Measurements from ENCODE around the gene ZNF487. TPM values are rescaled to one million over a fixed set of nuclear protein-coding genes. Genes with fewer than 3 reads are reported as not detected.
"Not testable (repeated sequence)": the region's sequence is repeated elsewhere in the genome, so short reads cannot be mapped to it uniquely, and the experiment has no call there.

Gene ZNF487
- total RNA-seq, 1 donor: 9.7 TPM

DNA sequence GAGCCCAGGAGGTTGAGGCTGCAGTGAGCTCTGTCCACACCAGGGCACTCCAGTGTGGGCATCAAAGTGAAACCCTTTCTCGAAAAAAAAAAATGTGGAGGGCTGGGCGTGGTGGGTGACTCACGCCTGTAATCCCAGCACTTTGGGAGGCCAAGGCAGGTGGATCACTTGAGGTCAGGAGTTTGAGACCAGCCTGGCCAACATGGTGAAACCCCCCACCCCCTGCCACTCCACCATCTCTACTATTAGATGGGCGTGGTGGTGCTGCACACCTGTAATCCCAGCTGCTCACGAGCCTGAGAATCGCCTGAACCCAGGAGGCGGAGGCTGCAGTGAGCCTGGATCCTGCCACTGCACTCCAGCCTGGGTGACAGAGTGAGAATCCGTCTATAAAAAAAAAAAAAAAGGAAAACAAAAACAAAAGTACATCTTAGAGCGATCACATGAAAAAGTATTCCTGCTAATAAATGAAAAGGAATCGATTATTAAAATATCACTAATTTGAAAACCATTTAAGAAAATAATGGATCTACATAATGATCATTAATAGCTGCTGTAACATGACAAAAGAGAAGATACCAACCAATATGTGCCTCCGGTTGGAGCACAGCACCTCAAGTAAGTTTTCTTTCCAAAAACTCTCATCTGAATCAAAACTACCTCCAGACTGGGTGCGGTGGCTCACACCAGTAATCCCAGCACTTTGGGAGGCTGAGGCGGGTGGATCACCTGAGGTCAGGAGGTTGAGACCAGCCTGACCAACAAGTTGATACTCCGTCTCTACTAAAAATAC, 32.8 kb upstream of the ZNF487 start:
- no peak for DNase-seq (ENCODE audit: low read depth in 2 of 3, low spot score in 2 of 3)

DNA sequence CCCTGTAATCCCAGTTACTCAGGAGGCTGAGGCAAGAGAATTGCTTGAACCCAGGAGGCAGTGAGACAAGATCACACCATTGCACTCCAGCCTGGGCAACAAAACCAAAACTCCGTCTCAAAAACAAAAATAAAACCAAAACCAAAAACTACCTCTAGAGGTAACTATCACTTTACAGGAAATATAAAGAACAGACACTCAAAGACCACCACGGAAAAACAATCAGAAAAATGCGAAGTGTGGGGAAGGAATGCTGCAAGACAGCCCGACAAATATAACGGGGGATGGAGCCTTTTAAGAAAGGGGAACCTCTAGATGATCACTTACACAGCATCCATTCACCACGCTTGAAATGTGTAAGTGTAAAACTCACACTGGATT, 32.2 kb upstream of the ZNF487 start:
- peak in 1 of 3 donors; percentile 39 for DNase-seq (ENCODE audit: low read depth in 2 of 3, low spot score in 2 of 3)

DNA sequence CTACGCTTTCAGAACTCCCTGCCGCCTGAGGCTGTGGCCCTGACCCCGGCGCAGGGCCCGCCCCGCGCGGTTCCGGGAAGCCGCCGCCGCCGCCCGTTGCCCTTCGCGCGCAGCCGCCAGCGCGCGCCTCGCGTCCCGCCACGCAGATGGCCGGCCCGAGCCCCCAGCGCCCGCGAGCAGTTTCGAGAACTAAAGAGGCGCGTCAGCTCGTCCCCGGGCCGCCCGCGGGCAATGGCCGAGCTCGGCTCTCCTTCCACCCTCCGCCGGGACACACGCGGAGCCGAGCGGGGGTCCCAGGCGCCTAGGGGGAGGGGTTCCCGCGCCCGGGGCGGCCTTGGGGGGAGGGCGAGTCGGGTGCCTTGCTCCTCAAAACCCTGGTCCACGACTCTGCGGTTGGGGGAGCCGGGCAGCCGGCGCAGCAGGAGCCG, 29.7 kb upstream of the ZNF487 start:
- DNase-seq (ENCODE audit: low read depth in 2 of 3, low spot score in 2 of 3): peak in 2 of 3 donors; percentile 39 to 42

DNA sequence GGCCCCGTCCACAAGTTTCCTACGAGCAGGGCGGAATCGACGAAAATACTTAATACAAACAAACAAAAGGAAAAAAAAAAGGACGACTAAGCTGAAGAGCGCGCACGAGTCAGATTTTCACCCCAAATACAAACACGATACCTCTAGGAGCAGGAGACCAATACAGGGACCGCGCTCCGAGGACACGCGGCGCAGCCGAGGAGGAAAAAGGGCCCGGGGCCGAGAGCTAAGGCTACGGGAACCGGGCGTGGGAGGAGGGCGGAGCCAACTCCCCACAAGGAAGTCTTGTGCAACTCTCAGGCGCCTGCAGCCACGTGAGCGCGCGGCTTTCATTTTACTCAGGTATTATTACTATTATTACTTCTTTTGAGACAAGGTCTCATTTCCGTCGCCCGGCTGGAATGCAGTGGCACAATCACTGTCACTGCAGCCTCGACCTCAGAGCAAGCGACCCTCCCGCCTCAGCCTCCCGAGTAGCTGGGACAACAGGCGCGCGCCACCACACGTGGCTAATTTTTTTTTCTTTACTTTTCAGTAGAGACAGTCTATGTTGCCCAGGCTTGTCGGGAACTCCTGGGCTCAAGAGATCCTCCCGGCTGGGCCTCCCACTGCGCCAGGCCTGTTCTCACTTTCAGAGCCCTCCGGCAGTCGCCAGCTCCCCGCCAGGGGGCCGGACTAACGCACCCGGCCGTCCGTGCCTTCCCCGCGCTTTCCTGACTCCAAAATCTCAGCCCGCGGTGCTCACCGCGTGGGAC, 29.2 kb upstream of the ZNF487 start:
- peak; percentile 71 to 90 (median 89) for DNase-seq (ENCODE audit: low read depth in 2 of 3, low spot score in 2 of 3)

- DNase-seq (ENCODE audit: low read depth in 2 of 3, low spot score in 2 of 3): no peak
Observed at GRCh38 chr10:43408331-43408709, 28.6 kb upstream of the ZNF487 start.

DNA sequence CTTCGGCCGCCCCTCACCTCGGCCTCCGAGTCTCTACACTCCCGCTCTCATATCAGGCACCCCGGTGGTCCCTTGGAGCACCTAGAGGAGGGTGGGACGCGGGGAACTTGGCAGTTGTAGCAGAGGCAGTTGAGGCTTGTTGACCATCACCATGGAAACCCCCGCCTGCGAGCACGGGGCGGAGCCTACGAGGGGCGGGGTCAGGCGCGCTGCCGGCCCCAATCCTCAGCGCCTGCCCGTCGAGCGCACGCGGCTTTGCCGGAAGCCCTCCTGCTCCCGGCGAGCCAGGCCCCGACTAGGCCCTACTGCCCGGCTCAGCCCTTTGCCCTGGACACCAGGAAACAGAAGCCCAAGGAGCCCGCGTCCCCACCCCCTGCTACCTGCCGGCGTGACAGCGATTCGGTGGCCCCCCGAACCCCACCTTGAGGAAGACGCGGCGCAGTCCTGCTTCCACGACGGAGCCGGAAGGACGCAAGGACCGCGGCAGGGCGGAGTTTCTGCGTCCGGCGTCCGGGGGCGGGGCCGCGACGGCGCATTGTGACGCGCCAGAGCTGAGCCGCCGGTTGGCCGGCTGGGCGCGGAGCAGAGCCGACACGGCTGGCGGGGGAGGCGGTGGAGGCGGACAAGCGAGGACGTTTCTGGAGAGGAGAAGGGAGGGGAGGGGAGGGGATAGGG, 28.1 kb upstream of the ZNF487 start, which contains the start of gene HNRNPF:
HNRNPF (minus strand) TSS at position 477 of the 675 bp plus-strand sequence. CDS start 21,302 bp downstream, outside the sequence.
- peak; percentile 93 to 96 (median 96) for DNase-seq (ENCODE audit: low read depth in 2 of 3, low spot score in 2 of 3)

DNA sequence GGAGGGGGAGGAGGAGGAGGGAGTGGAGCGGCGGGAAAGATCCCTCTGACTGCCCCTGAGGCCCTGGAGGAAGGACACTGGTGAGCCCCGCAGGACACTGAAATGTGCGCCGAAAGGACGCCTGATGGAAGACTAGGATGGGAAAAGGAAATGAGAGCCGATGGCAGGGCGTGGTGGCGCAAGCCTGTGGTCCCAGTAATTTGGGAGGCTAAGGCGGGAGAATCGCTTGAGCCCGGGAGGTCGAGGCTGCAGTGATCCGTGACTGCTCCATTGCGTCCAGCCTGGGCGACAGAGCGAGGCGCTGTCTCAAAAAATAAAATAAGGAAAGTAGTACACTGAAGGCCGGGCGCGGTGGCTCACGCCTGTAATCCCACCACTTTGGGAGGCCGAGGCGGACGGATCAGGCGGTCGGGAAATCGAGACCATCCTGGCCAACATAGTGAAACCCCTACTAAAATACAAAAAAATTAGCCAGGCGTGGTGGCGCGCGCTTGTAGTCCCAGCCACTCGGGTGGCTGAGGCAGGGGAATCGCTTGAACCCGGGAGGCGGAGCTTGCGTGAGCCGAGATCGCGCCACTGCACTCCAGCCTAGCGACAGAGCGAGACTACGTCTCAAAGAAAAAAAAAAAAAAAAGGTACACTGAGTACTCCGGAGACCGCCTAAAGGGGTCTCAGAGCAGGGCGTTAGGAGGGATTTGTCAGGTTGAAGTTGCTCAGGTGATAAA, 27.4 kb upstream of the ZNF487 start:
- DNase-seq (ENCODE audit: low read depth in 2 of 3, low spot score in 2 of 3): peak in 1 of 3 donors; percentile 64

DNA sequence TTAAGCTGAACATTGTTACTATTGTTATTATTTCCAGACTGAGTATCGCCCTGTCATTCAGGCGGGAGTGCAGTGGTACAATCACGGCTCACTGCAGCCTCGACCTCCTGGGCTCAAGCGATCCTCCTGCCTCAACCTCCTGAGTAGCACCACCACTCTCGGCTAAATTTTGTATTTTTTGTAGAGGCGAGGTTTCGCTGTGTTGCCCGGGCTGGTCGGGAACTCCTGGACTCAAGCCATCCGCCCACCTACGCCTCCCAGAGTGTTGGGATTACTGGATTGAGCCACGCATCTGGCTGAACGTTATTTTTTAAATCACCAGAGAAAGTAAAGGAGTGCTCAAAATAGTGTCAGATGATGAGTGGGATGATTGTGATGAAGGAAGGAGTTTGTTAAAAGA, 26.6 kb upstream of the ZNF487 start:
- no peak for DNase-seq (ENCODE audit: low read depth in 2 of 3, low spot score in 2 of 3)

- no peak for DNase-seq (ENCODE audit: low read depth in 2 of 3, low spot score in 2 of 3)
Observed at GRCh38 chr10:43411536-43411935, 25.4 kb upstream of the ZNF487 start.

- DNase-seq (ENCODE audit: low read depth in 2 of 3, low spot score in 2 of 3): no peak
Observed at GRCh38 chr10:43415544-43415943, 21.4 kb upstream of the ZNF487 start.

- DNase-seq (ENCODE audit: low read depth in 2 of 3, low spot score in 2 of 3): peak in 2 of 3 donors; percentile 98 to 100
Observed at GRCh38 chr10:43417950-43418768, 18.8 kb upstream of the ZNF487 start.

GRCh38 chr10:43419997-43420368, 16.9 kb upstream of the ZNF487 start:
- DNase-seq (ENCODE audit: low read depth in 2 of 3, low spot score in 2 of 3): no peak

DNA sequence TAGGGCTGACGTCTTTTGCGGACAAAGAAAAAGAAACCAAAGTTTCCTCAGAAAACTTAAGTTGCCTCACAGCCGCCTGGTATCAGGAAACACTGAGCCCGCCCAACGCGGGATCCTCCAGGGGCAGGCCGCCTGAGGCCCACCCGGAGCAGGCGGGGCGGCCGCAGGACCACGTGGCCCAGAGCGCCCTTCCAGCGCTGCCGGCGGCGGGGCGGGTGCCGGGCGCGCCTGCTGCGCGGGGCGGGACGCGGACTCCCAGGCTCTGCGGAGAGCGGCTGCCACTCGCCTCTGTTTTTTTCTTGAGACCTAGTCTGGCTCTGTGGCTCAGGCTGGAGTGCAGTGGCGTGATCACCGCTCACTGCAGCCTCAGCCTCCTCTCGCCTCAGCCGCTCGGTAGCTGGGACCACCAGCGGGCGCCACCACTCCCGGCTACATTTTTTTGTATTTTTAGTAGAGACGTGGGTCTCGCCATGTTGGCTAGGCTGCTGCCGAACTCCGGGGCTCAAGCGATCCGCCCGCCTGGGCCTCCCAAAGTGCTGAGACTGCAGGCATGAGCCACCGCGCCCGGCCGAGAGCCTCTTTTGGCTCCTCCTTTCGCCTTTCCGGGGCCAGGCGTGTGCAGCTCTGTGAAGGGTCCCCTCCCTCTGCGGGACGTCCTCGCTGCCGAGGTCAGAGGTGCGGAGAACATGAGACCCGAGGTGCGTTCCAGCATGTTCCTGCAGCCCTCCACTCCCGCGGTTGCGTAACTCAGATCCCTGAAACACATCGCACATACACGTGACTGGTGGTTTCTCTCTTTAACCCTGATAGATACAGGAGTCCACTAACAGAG, 16.3 kb upstream of the ZNF487 start:
- peak; percentile 54 to 93 (median 89) for DNase-seq (ENCODE audit: low read depth in 2 of 3, low spot score in 2 of 3)

- no peak for DNase-seq (ENCODE audit: low read depth in 2 of 3, low spot score in 2 of 3)
Observed at GRCh38 chr10:43421201-43421507, 15.8 kb upstream of the ZNF487 start.

DNA sequence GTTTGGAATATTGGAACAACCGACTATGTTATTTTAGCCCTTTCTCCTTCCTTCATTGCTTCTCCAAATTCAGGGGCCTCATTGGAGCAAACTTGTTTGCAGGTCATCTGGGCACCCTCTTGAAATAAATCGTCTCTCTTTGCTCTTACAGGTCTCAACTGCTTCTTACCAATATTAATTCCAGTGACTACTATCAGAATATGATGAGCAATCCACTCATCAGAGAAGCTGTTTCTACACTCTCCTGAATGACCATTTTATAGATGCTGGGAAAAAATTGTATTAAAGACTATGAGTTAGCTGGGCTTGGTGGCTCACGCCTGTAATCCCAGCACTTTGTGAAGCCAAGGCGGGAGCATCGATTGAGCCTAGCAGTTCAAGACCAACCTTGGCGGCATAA, 15.4 kb upstream of the ZNF487 start:
- no peak for DNase-seq (ENCODE audit: low read depth in 2 of 3, low spot score in 2 of 3)

- DNase-seq (ENCODE audit: low read depth in 2 of 3, low spot score in 2 of 3): not testable (repeated sequence)
Observed at GRCh38 chr10:43421944-43422343, 15.0 kb upstream of the ZNF487 start.

DNA sequence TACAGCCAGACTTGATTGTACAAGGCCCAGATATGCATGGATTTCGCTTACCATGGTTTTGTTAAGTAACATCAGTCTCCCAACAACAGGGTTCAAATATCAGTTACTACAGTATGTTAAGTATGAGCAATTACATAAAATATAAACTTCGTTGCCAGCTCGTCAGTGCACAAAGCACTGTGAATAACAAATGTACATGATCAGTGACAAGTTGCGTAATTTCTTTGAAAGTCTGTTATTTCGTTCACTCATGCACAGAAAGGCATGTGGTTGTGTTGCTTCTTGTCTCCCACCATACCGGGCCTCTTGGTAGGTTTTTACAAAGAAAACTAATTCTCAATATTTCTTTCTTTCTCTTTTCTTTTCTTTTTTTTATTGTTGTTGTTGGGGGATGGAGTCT, 12.5 kb upstream of the ZNF487 start:
- DNase-seq (ENCODE audit: low read depth in 2 of 3, low spot score in 2 of 3): no peak

- not testable (repeated sequence) for DNase-seq (ENCODE audit: low read depth in 2 of 3, low spot score in 2 of 3)
Observed at GRCh38 chr10:43426476-43426875, 10.4 kb upstream of the ZNF487 start.

DNA sequence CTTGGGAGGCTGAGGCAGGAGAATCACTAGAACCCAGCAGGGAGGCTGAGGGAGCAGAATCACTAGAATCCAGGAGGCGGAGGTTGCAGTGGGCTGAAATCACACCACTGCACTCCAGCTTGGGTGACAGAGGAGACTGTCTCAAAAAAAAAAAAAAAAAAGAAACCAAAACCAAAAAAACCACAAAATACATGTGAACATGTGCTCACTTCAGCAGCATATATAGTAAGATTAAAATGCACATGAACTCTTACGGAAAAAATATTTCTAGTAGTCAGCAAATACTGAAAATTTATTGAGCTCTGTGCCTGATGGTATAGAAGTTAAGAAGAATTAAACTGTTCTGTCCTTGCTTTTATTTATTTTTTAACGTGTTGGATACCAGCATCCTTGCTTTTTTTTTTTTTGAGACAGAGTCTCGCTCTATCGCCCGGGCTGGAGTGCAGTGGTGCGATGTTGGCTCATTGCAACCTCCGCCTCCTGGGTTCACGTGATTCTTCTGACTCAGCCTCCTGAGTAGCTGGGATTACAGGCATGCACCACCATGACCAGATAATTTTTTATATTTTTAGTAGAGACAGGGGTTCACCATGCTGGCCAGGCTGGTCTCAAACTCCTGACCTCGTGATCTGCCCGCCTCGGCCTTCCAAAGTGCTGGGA, 9.6 kb upstream of the ZNF487 start:
- no peak for DNase-seq (ENCODE audit: low read depth in 2 of 3, low spot score in 2 of 3)
